Measurements from ENCODE around the gene RANBP17.
"Not testable (repeated sequence)": the region's sequence is repeated elsewhere in the genome, so short reads cannot be mapped to it uniquely, and the experiment has no call there.

DNA sequence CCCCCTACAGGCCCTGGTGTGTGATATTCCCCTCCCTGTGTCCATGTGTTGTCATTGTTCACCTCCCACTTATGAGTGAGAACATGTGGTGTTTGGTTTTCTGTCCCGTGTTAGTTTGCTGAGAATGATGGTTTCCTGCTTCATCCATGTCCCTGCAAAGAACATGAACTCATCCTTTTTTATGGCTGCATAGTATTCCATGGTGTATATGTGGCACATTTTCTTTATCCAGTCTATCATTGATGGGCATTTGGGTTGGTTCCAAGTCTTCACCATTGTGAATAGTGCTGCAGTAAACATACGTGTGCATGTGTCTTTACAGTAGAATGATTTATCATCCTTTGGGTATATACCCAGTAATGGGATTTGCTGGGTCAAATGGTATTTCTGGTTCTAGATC lies 313.1 kb downstream of the RANBP17 start:
- TF ChIP-seq EZH2phosphoT487 (IDR thresholded peaks at IDR 0.05; ENCODE audit: low read length), result not testable (repeated sequence)
- TF ChIP-seq, protein P1, sequence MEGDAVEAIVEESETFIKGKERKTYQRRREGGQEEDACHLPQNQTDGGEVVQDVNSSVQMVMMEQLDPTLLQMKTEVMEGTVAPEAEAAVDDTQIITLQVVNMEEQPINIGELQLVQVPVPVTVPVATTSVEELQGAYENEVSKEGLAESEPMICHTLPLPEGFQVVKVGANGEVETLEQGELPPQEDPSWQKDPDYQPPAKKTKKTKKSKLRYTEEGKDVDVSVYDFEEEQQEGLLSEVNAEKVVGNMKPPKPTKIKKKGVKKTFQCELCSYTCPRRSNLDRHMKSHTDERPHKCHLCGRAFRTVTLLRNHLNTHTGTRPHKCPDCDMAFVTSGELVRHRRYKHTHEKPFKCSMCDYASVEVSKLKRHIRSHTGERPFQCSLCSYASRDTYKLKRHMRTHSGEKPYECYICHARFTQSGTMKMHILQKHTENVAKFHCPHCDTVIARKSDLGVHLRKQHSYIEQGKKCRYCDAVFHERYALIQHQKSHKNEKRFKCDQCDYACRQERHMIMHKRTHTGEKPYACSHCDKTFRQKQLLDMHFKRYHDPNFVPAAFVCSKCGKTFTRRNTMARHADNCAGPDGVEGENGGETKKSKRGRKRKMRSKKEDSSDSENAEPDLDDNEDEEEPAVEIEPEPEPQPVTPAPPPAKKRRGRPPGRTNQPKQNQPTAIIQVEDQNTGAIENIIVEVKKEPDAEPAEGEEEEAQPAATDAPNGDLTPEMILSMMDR (IDR thresholded peaks at IDR 0.05; ENCODE audit: low read length), result not testable (repeated sequence)

Data from MM.1S (cell line).